Testis (tissue), 3 donors: ENCODE measurements around the gene ANO1. TPM values are rescaled to one million over a fixed set of nuclear protein-coding genes. Genes with fewer than 3 reads are reported as not detected.

Source experiments
- DNase-seq: peaks from one replicate; pipeline ENCODE4 v3.0.0-alpha.2; 2019
- H3K27ac ChIP-seq, 2 donors: fragments of 200-600 bp; sonication (generic); one replicate each; pipeline ENCODE4 v1.5.1; 2019
- H3K27me3 ChIP-seq: fragments of 200-600 bp; sonication (generic); one replicate; pipeline ENCODE4 v1.5.1; 2019
- H3K36me3 ChIP-seq: fragments of 200-600 bp; sonication (generic); one replicate; pipeline ENCODE4 v1.5.1; 2017; ENCODE audit warnings: low read depth; ENCODE audit errors: missing control alignments
- H3K4me1 ChIP-seq: fragments of 200-600 bp; sonication (generic); one replicate; pipeline ENCODE4 v1.5.1; 2019
- H3K4me3 ChIP-seq, 2 donors: fragments of 200-600 bp; sonication (generic); one replicate each; pipeline ENCODE4 v1.5.1; 2017 to 2019
- H3K9me3 ChIP-seq: fragments of 200-600 bp; sonication (generic); one replicate; pipeline ENCODE4 v1.5.1; 2017
- POLR2A ChIP-seq: fragments of 450-650 bp; IDR thresholded peaks from one replicate; pipeline ENCODE4 v1.6.1; 2017; ENCODE audit warnings: antibody characterized with exemption, mild to moderate bottlenecking, moderate library complexity
- WGBS, 2 donors: methylation state at CpG; one replicate each; pipeline ENCODE4 v1.1.5; 2018; 5-methylcytosine and 5-hydroxymethylcytosine counted together
- intact Hi-C: fragments of 100-400 bp; cut with DNase I; formaldehyde crosslinking; loops from one replicate; pipeline ENCODE4 v1.15.1; 2023; ENCODE audit warnings: low total_unique reads
- polyA plus RNA-seq: library from polyadenylated mRNA; stranded (reverse); fragments of 350-450 nt; fragmentation: Illumina TruSeq; extraction: RNeasy Lipid Tissue Mini Kit (QIAGEN cat#74804); gene quantifications from one replicate; pipeline ENCODE4 v1.2.3, GENCODE V29; 2014; ENCODE audit warnings: low read depth, low replicate concordance; ENCODE audit not compliant: insufficient read depth
- total RNA-seq, 2 donors: library from RNA; depleted of rRNA; stranded (reverse); fragments of >200 nt; gene quantifications; one replicate each; pipeline ENCODE4 v1.2.3, GENCODE V29; 2016
- TF ChIP-seq, protein P1 (sequence below), 3 experiments: fragments of 450-650 bp in 2 of 3; fragments of 200-600 bp in 1 of 3; sonication (generic) in 1 of 3; IDR thresholded peaks; one replicate each; pipeline ENCODE4 v1.5.1; 2016 to 2019; ENCODE audit warnings: antibody characterized with exemption in 3 of 3, mild to moderate bottlenecking in 2 of 3, moderate library complexity in 1 of 3

The ANO1 gene
- total and polyA plus RNA-seq, 3 donors from 2014 or later: 10.3 to 42.7 (median 25.4) TPM

- TF ChIP-seq, protein P1, sequence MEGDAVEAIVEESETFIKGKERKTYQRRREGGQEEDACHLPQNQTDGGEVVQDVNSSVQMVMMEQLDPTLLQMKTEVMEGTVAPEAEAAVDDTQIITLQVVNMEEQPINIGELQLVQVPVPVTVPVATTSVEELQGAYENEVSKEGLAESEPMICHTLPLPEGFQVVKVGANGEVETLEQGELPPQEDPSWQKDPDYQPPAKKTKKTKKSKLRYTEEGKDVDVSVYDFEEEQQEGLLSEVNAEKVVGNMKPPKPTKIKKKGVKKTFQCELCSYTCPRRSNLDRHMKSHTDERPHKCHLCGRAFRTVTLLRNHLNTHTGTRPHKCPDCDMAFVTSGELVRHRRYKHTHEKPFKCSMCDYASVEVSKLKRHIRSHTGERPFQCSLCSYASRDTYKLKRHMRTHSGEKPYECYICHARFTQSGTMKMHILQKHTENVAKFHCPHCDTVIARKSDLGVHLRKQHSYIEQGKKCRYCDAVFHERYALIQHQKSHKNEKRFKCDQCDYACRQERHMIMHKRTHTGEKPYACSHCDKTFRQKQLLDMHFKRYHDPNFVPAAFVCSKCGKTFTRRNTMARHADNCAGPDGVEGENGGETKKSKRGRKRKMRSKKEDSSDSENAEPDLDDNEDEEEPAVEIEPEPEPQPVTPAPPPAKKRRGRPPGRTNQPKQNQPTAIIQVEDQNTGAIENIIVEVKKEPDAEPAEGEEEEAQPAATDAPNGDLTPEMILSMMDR (IDR thresholded peaks at IDR 0.05): no peak
- TF ChIP-seq POLR2A: no peak
- intact Hi-C loops: no loop called here
- 12 to 69% methylated on average over 8 to 22 of the region's 50 CpGs for WGBS, 2 donors
- no peak for DNase-seq
- no peaks in the 10 kb centered on the region for H3K9me3 ChIP-seq
- no peak overlapping the region for H3K27ac ChIP-seq
- no peaks in the 10 kb centered on the region for H3K36me3 ChIP-seq
- no peaks in the 10 kb centered on the region for H3K4me1 ChIP-seq
- H3K27me3 ChIP-seq: no peaks in the 10 kb centered on the region
- H3K4me3 ChIP-seq: peak overlapping the region in 1 of 2 donors; percentile 29
Observed at GRCh38 chr11:70078781-70079616, 882 bp downstream of the ANO1 start.

- H3K27me3 ChIP-seq: no peaks in the 10 kb centered on the region
- DNase-seq: no peak
- no peaks in the 10 kb centered on the region for H3K9me3 ChIP-seq
- no peaks in the 10 kb centered on the region for H3K36me3 ChIP-seq
- 88 to 96% methylated on average over 3 to 5 of the region's 5 CpGs for WGBS, 2 donors
- intact Hi-C loops: no loop called here
- H3K4me3 ChIP-seq: no peak overlapping the region
- H3K27ac ChIP-seq: no peak overlapping the region
- no peaks in the 10 kb centered on the region for H3K4me1 ChIP-seq
- TF ChIP-seq, protein P1 (IDR thresholded peaks at IDR 0.05): no peak
- no peak for TF ChIP-seq POLR2A
Observed at GRCh38 chr11:70079691-70080090, 1.6 kb downstream of the ANO1 start.

- intact Hi-C loops: no loop called here
- DNase-seq: no peak
- Histone ChIP-seq H3K4me3 (no peak overlapping the region), H3K27me3 (no peaks in the 10 kb centered on the region), H3K36me3 (no peaks in the 10 kb centered on the region), H3K27ac (no peak overlapping the region), H3K9me3 (no peaks in the 10 kb centered on the region), H3K4me1 (no peaks in the 10 kb centered on the region)
- 84 to 88% methylated on average over 9 to 10 of the region's 10 CpGs for WGBS, 2 donors
- TF ChIP-seq POLR2A: no peak
- TF ChIP-seq, protein P1 (IDR thresholded peaks at IDR 0.05): no peak
Observed at GRCh38 chr11:70080763-70081162, 2.6 kb downstream of the ANO1 start.

- Histone ChIP-seq H3K27ac (no peak overlapping the region), H3K36me3 (no peaks in the 10 kb centered on the region), H3K4me3 (no peak overlapping the region), H3K4me1 (no peaks in the 10 kb centered on the region), H3K27me3 (no peaks in the 10 kb centered on the region), H3K9me3 (no peaks in the 10 kb centered on the region)
- TF ChIP-seq POLR2A: no peak
- TF ChIP-seq, protein P1 (IDR thresholded peaks at IDR 0.05): no peak
- WGBS, 2 donors: 83 to 87% methylated on average over 4 of the region's 4 CpGs
- DNase-seq: no peak
- intact Hi-C loops: no loop called here
Observed at GRCh38 chr11:70082829-70083228, 4.7 kb downstream of the ANO1 start.
